ENCODE measurements around the gene ARHGAP44.

The ARHGAP44 gene

DNA sequence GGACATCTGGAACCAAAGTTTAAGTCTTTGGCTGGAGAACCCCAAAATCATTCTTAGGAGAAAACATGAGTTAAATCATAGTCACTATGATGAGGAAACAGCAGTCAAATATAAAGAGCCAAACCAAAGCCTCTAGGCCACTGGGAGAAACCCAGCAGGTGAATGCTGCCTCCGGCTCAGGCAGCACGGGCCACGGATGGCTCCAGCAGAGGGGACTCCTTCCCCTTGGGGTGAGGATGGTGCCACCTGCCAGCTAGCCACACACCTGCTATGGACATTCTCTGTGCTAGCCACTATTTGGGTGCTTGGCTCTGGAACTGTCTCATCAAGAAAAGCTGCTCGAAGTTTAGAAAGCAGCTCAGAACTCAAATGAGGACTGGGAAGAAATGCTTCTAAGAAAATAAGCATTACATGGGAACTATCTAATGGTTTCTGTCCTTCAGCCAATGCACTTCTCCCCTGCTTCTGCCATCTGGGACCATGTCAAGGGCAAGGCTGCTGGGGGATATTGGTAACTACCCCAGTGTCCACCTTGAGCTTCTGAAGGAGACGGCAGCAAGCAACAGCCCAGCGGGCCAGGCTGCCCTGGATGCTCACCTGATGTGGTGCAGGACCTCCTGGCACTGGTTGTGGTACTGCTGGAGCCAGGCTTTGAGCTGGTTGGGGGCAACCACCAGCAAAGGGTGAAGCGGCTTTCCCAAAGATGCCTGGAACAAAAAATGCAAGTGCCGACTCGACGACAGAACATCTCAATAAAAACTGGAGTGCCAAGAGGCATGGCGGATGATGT is 206.0 kb downstream of the ARHGAP44 start:
- no peak for DNase-seq (ENCODE audit: low spot score)

GRCh38 chr17:12995896-12996295 is 206.6 kb downstream of the ARHGAP44 start:
- DNase-seq (ENCODE audit: low spot score), result no peak

DNA sequence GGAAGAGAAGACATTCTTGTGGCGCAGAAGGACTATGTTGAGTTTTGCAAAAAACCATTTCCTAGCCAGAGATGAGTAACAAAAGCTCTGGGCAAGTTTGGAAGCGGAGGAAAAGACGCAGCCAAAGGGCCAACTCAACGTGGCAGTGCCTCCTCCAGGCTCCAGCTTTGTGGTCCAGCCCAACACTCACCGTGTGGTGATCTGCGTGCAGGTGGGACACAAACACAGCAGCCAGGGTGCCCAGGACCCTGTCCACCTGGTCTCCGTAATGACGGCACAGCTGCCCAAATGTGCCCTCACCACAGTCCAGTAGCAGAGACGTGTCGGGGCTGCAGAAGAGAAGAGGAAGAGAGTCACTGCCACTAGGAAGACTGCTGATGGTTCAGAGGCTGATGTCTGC is 207.1 kb downstream of the ARHGAP44 start:
- no peak for DNase-seq (ENCODE audit: low spot score)

GRCh38 chr17:12996941-12997340 is 207.6 kb downstream of the ARHGAP44 start:
- DNase-seq (ENCODE audit: low spot score), result no peak

DNA sequence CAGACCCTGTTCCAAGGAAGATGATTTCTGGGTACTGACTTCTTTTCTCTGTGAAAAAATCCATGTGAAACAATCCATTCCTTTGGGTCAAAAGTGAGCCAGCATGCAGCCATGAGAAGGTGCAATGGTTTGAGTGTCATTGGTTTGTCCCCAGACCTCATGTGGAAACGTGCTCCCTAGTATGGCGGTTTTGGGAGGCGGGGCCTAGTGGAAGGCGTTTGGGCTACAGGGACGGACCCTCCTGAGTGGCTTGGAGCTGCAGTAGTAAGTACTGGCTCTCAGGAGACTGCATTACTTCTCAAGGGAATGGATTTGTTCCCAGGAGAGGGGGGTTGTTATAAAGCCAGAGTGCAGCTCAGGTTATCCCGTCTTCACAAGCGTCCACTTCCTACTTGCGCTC is 209.2 kb downstream of the ARHGAP44 start:
- DNase-seq (ENCODE audit: low spot score), result no peak

DNA sequence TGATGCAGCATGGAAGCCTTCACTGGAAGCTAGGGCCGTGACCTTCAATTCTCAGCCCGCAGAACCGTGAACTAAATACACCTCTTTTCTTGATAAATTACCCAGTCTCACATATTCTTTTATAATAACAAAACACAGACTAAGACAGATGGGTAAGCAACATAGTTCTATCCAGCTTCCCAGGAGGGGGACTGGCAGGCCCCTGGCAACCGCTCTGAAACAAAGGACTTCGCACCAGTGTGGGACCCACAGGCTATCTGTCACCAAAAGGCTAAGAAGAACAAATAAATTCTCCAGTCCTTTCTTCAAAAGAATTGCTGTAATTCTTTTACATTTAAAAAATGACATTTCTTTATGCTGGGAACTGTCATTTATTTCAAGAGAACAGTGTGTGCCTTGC is 209.6 kb downstream of the ARHGAP44 start:
- no peak for DNase-seq (ENCODE audit: low spot score)

GRCh38 chr17:13000561-13000960 is 211.3 kb downstream of the ARHGAP44 start:
- no peak for DNase-seq (ENCODE audit: low spot score)

GRCh38 chr17:13001991-13002615 is 212.8 kb downstream of the ARHGAP44 start:
- no peak for DNase-seq (ENCODE audit: low spot score)

- peak; percentile 50 for DNase-seq (ENCODE audit: low spot score)
Measured at GRCh38 chr17:13002761-13003453, 213.6 kb downstream of the ARHGAP44 start.

GRCh38 chr17:13003454-13003851 is 214.2 kb downstream of the ARHGAP44 start:
- no peak for DNase-seq (ENCODE audit: low spot score)

GRCh38 chr17:13003927-13004326 is 214.6 kb downstream of the ARHGAP44 start:
- DNase-seq (ENCODE audit: low spot score), result no peak

DNA sequence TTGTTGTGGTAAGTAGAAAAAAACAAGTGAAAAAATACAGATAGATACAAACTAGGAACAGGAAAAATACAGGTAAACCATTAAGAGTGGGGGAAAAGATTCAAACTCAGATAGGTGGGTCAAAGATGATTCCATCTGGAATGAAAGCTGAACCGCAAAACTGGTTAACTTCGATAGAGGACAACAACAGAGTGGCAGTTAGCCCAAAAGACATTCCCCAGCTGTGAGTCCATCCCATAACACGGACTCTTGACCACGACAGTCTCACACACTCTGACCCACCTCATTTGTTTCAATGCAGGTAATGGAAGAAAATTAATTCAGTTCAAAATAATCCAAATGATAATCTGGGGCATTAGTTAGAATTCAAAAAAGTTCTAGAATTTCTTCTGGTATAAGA is 215.0 kb downstream of the ARHGAP44 start:
- DNase-seq (ENCODE audit: low spot score), result no peak

- DNase-seq (ENCODE audit: low spot score), result no peak
Measured at GRCh38 chr17:13005530-13005929, 216.2 kb downstream of the ARHGAP44 start.

DNA sequence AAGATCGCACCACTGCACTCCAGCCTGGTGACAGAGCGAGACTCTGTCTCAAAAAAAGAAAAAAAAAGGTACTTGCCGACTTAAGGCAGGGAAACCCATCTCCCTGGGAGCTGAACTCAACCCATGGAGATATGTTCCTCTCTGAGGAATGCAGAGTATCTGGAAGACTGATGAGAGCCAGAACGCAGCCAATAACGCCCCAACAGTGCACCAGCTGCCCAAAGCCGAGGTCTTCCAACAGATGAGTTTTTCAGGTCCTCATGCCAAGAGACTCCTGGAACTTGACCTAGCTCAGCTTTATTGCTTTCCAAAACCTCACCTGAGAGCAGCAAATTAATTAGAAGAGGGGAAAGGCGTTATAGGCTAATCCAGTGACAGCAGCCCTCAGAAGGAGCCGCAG is 219.2 kb downstream of the ARHGAP44 start:
- DNase-seq (ENCODE audit: low spot score), result no peak

- DNase-seq (ENCODE audit: low spot score), result no peak
Measured at GRCh38 chr17:13010959-13011358, 221.7 kb downstream of the ARHGAP44 start.

- DNase-seq (ENCODE audit: low spot score), result no peak
Measured at GRCh38 chr17:13014801-13015200, 225.5 kb downstream of the ARHGAP44 start.

- DNase-seq (ENCODE audit: low spot score), result peak; percentile 3
Measured at GRCh38 chr17:13016881-13017654, 227.8 kb downstream of the ARHGAP44 start.

- DNase-seq (ENCODE audit: low spot score), result peak; percentile 99
Measured at GRCh38 chr17:13017655-13018459, 228.6 kb downstream of the ARHGAP44 start, which contains the start of gene ELAC2. Gene ELAC2 (minus strand): TSS chr17:13018027. CDS start chr17:13017947, 80 bp downstream.

GRCh38 chr17:13024016-13024415 is 234.7 kb downstream of the ARHGAP44 start:
- no peak for DNase-seq (ENCODE audit: low spot score)

- peak; percentile 70 for DNase-seq (ENCODE audit: low spot score)
Measured at GRCh38 chr17:13024526-13025257, 235.4 kb downstream of the ARHGAP44 start.

DNA sequence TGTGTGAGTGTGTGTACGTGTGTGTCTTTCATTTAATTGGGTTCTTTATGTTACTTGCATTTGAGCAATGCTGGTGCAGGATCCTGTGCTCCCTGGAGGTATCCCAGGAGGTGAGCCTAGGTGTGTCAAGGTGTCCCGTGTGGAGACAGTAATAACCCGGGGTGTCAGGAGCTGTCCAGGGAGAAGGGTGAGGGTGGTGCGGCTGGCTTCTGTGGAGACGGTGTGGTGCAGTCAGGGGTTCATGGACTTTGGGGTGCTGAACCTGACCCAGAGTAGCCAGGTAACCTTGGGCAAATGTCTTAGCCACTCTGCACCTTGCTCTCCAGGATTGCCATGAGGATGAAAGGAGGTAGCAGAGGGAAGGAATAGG is 235.9 kb downstream of the ARHGAP44 start:
- DNase-seq (ENCODE audit: low spot score), result no peak

Measured in CD4-positive, alpha-beta T cell treated with Interleukin-2 at 100 ng/mL for 4 hours (primary cell).